Heart left ventricle (tissue), 16 donors: Measurements from ENCODE around the gene COMMD7. TPM values are rescaled to one million over a fixed set of nuclear protein-coding genes. Genes with fewer than 3 reads are reported as not detected.
"Not testable (repeated sequence)": the region's sequence is repeated elsewhere in the genome, so short reads cannot be mapped to it uniquely, and the experiment has no call there.

Experiments used
- ATAC-seq, 4 donors: fragments of 200-7000 bp; cut with Tn5 transposase; one replicate each; pipeline ENCODE4 v1.9.1; 2020 to 2022; ENCODE audit warnings: moderate library complexity in 4 of 4, mild to moderate bottlenecking in 3 of 4, moderate number of reproducible peaks in 1 of 4
- DNase-seq, 5 donors: peaks; one replicate each; pipeline ENCODE4 v3.0.0-alpha.2; 2020
- H3K27ac ChIP-seq, 12 donors: fragments of 200-600 bp; sonication (generic) in 4 of 12; one replicate each; pipeline versions ENCODE4 v1.5.0 to v1.8.0; 2016 to 2022; ENCODE audit warnings: mild to moderate bottlenecking in 2 of 12
- H3K27me3 ChIP-seq, 9 donors: fragments of 200-600 bp; sonication (generic) in 2 of 9; one replicate each; pipeline versions ENCODE4 v1.5.1 to v1.8.0; 2016 to 2022; ENCODE audit warnings: mild to moderate bottlenecking in 3 of 9
- H3K36me3 ChIP-seq, 9 donors: fragments of 200-600 bp; sonication (generic) in 2 of 9; one replicate each; pipeline versions ENCODE4 v1.5.0 to v1.8.0; 2018 to 2022; ENCODE audit warnings: mild to moderate bottlenecking in 2 of 9
- H3K4me1 ChIP-seq, 12 donors: fragments of 200-600 bp; sonication (generic) in 4 of 12; one replicate each; pipeline versions ENCODE4 v1.5.0 to v1.8.0; 2016 to 2022; ENCODE audit warnings: mild to moderate bottlenecking in 3 of 12
- H3K4me3 ChIP-seq, 12 donors: fragments of 200-600 bp; sonication (generic) in 4 of 12; one replicate each; pipeline versions ENCODE4 v1.5.0 to v1.8.0; 2017 to 2022; ENCODE audit warnings: mild to moderate bottlenecking in 9 of 12, moderate library complexity in 4 of 12
- H3K9me3 ChIP-seq, 12 donors: fragments of 200-600 bp; sonication (generic) in 4 of 12; one replicate each; pipeline versions ENCODE4 v1.5.0 to v1.8.0; 2016 to 2022; ENCODE audit warnings: mild to moderate bottlenecking in 1 of 12
- CTCF ChIP-seq, 12 donors: fragments of 200-600 bp; sonication (generic) in 4 of 12; IDR thresholded peaks; one replicate each; pipeline versions ENCODE4 v1.5.0 to v1.8.0; 2018 to 2022; ENCODE audit warnings: antibody characterized with exemption in 12 of 12, mild to moderate bottlenecking in 5 of 12
- POLR2A ChIP-seq, 2 donors: fragments of 450-650 bp; IDR thresholded peaks; one replicate each; pipeline ENCODE4 v1.6.1; 2017; ENCODE audit warnings: antibody characterized with exemption in 2 of 2, mild to moderate bottlenecking in 2 of 2, moderate library complexity in 2 of 2
- WGBS, 4 donors: extraction: QIAGEN DNeasy Blood & Tissue Kit in 2 of 4; methylation state at CpG; one replicate each; pipeline versions ENCODE4 v1.1.5 to v1.1.7; 2013 to 2018; 5-methylcytosine and 5-hydroxymethylcytosine counted together
- intact Hi-C, 10 donors: fragments of 100-400 bp; cut with DNase I; formaldehyde crosslinking; loops; one replicate each; pipeline versions ENCODE4 v1.11.1 to v1.14.2; 2022
- polyA plus RNA-seq, 2 donors: library from polyadenylated mRNA; stranded (reverse); fragments of 200-250 nt; gene quantifications; one replicate each; pipeline ENCODE4 v1.2.3, GENCODE V29; 2013
- total RNA-seq, 9 donors: library from RNA; depleted of rRNA in 2 of 9; stranded (reverse); fragments of >200 nt in 2 of 9; fragmentation: NEBNext Ultra II Directional in 3 of 9; extraction: Animal tissue kit (Norgen Biotek cat#: 25700) in 3 of 9; gene quantifications; one replicate each; pipeline versions ENCODE4 v1.1.0 to v1.2.4, GENCODE V29; 2016 to 2023
- donor health status: ischemic (EF 13 %, LVEDD 7.1; RV severe dilation, severe dysfunction).
- donor health status: healthy with polysubstance abuse.
- donor health status: DM: no; HTN: yes; CAD: no.
- donor health status: DM: no; HTN: no; CAD: no.
- donor health status: ischemic (EF 25% LVEDD 6.9; RV normal size, moderate dysfunction).
- donor health status: ischemic (EF 25% LVEDD 5.7; RV mildly dilated, moderate dysfunction).
- donor health status: healthy.
- donor health status: DM: yes; HTN: yes; CAD: no.
- donor health status: ischemic (EF 35%, LVEDD 5.7; RV mildly dilated, moderate dysfunction).
- donor health status: nonischemic (EF 11% LVEDD 7.7; RV severe dilation, severe dysfunction).
- donor health status: DM: yes; HTN: yes; CAD: no.
- donor health status: PGD.
- donor health status: ischemic (EF 29% LVEDD 5.4; RV normal size, mild dysfunction).
- donor health status: nonischemic (EF 23%, LVEDD 6.1; RV moderate dilation, normal function).

The COMMD7 gene
- total and polyA plus RNA-seq, 11 donors: 30.3 to 72.4 (median 43.7) TPM

- 91 to 100% (median 95%) methylated on average over 2 to 3 of the region's 3 CpGs for WGBS, 4 donors
- intact Hi-C loops: no loop called here
Measured at GRCh38 chr20:32697608-32698007, 45.7 kb downstream of the COMMD7 start.

DNA sequence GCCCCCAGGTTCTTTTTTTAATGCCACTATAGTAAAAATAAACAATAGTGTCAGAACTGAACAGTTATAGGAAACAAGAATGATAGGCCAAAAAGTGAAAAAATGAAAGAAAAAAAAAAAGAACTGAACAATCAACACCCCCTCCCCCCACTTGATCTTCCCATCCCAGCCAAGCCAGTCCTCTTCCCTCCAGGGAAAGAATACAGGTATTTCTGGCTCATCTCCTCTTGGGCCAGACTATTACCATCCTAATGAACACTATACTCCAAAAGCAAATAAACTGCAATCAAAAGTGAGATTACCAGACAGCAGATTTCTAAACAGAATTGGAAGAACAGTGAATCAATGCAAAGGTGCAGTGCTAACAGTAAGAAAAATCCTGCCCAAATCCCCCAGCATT lies 48.2 kb downstream of the COMMD7 start:
- intact Hi-C loops: no loop called here
- Histone ChIP-seq H3K27me3 (no peaks in the 10 kb centered on the region), H3K4me1 (no peaks in the 10 kb centered on the region), H3K4me3 (no peak overlapping the region), H3K36me3 (peaks cover 0 to 19% (median 3%) of the 10 kb centered on the region in 9 donors), H3K27ac (no peak overlapping the region), H3K9me3 (no peaks in the 10 kb centered on the region)
- DNase-seq (no peak), ATAC-seq (no peak)
- TF ChIP-seq POLR2A (IDR thresholded peaks at IDR 0.05): no peak
- TF ChIP-seq CTCF (IDR thresholded peaks at IDR 0.05): no peak

More at GRCh38 chr20:32697608-32698007, 45.7 kb downstream of the COMMD7 start:
- Histone ChIP-seq H3K9me3 (no peaks in the 10 kb centered on the region), H3K27me3 (no peaks in the 10 kb centered on the region), H3K4me3 (no peak overlapping the region), H3K4me1 (no peaks in the 10 kb centered on the region), H3K36me3 (peaks cover 0 to 39% (median 24%) of the 10 kb centered on the region in 9 donors), H3K27ac (no peak overlapping the region)
- no peak for TF ChIP-seq CTCF (IDR thresholded peaks at IDR 0.05)
- no peak for TF ChIP-seq POLR2A (IDR thresholded peaks at IDR 0.05)
- no peak for ATAC-seq
- no peak for DNase-seq

DNA sequence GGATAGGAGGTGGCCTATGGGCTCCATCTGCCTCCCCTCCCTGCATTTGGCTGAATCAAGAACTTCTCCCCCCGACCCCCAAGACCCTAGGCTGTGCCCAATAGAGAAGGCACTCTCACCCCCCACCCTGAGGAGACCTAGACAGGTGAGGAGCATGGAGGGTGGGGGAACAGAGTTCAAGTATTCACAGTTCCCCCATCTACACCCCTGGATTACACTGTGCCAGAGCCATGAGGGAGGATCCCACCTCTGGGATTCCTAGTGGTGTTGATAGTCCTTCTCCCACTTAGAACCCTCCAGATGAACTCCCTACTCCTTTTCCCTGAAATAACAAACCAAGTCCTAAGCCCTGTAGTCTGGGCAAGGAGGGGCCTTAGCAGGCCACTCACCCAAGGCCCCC lies 54.3 kb downstream of the COMMD7 start:
- H3K27ac ChIP-seq, DNase-seq, H3K4me3 ChIP-seq, intact Hi-C loops, H3K27me3 ChIP-seq, H3K36me3 ChIP-seq, H3K9me3 ChIP-seq: not testable (repeated sequence)
- H3K4me1 ChIP-seq: peaks cover 0 to 14% (median 2%) of the 10 kb centered on the region in 12 donors
- WGBS, 4 donors: 91 to 98% (median 95%) methylated on average over 1 of the region's 1 CpG
- ATAC-seq: peak in 1 of 4 donors; percentile 28

- H3K36me3 ChIP-seq: peaks cover 0 to 2% (median 0%) of the 10 kb centered on the region in 9 donors
- 95 to 98% (median 96%) methylated on average over 9 of the region's 9 CpGs for WGBS, 4 donors
- H3K27ac ChIP-seq: no peak overlapping the region
- TF ChIP-seq POLR2A (IDR thresholded peaks at IDR 0.05): no peak
- TF ChIP-seq CTCF (IDR thresholded peaks at IDR 0.05): no peak
- intact Hi-C loops: no loop called here
- no peak overlapping the region for H3K4me3 ChIP-seq
- H3K4me1 ChIP-seq: peaks cover 0 to 14% (median 2%) of the 10 kb centered on the region in 12 donors
- no peaks in the 10 kb centered on the region for H3K9me3 ChIP-seq
- DNase-seq (no peak), ATAC-seq (no peak)
- no peaks in the 10 kb centered on the region for H3K27me3 ChIP-seq
Measured at GRCh38 chr20:32687180-32687532, 56.1 kb downstream of the COMMD7 start.

- TF ChIP-seq CTCF (IDR thresholded peaks at IDR 0.05): no peak
- TF ChIP-seq POLR2A (IDR thresholded peaks at IDR 0.05): no peak
Measured at GRCh38 chr20:32686530-32687179, 56.6 kb downstream of the COMMD7 start.

More at GRCh38 chr20:32686530-32687179, 56.6 kb downstream of the COMMD7 start:
- intact Hi-C loops: no loop called here
- no peaks in the 10 kb centered on the region for H3K9me3 ChIP-seq
- H3K27me3 ChIP-seq: no peaks in the 10 kb centered on the region
- peaks cover 0 to 14% (median 2%) of the 10 kb centered on the region in 12 donors for H3K4me1 ChIP-seq
- H3K27ac ChIP-seq: peak overlapping the region in 3 of 12 donors; percentile 59 to 71 (median 69)
- no peaks in the 10 kb centered on the region for H3K36me3 ChIP-seq
- no peak for DNase-seq
- WGBS, 4 donors: 93 to 98% (median 97%) methylated on average over 10 of the region's 10 CpGs
- ATAC-seq: no peak
- no peak overlapping the region for H3K4me3 ChIP-seq
